ENCODE data around the gene GINS3. TPM values are rescaled to one million over a fixed set of nuclear protein-coding genes. Genes with fewer than 3 reads are reported as not detected.
A peak's percentile ranks its signal among the peaks of the same experiment; 100 is the strongest.

The GINS3 gene
- total RNA-seq, 3 donors from 2014 or later = 2.6 to 5.2 (median 4.0) TPM

- TF ChIP-seq CTCF (IDR thresholded peaks at IDR 0.05) = no peak
- H3K36me3 ChIP-seq (ENCODE audit: low read depth) = no peaks in the 10 kb centered on the region
- intact Hi-C loops (cut with DNase I, micrococcal nuclease) = no loop called here
- no peaks in the 10 kb centered on the region for H3K4me1 ChIP-seq (ENCODE audit: low read depth)
- no peak for DNase-seq
- ATAC-seq = no peak
- no peak overlapping the region for H3K4me3 ChIP-seq
- H3K9me3 ChIP-seq = no peaks in the 10 kb centered on the region
Observed at GRCh38 chr16:58421059-58421458, 28.8 kb downstream of the GINS3 start.

DNA sequence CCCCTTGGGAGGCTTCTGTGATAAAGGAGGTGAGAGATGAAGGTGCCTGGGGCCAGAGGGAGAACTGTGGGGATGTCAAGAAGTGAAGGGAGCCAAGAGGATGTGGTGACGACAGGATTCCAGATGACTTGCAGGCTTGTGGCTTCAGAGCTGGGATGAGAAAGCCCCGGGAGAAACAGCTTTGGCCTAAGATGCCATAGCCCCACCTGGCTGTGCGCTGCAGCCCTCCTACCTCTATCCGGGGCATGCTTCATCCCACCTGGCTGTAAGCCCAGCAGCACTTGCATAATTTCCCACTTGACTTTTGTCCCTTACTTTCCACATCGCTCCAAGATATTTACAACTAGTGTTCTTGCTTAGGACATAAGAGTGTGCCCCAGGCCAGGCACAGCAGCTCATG lies 29.3 kb downstream of the GINS3 start:
- TF ChIP-seq CTCF (IDR thresholded peaks at IDR 0.05) = no peak
- no peak overlapping the region for H3K4me3 ChIP-seq
- intact Hi-C loops (cut with DNase I, micrococcal nuclease) = no loop called here
- H3K36me3 ChIP-seq (ENCODE audit: low read depth) = no peaks in the 10 kb centered on the region
- no peaks in the 10 kb centered on the region for H3K9me3 ChIP-seq
- ATAC-seq (no peak), DNase-seq (no peak)
- no peaks in the 10 kb centered on the region for H3K4me1 ChIP-seq (ENCODE audit: low read depth)

DNA sequence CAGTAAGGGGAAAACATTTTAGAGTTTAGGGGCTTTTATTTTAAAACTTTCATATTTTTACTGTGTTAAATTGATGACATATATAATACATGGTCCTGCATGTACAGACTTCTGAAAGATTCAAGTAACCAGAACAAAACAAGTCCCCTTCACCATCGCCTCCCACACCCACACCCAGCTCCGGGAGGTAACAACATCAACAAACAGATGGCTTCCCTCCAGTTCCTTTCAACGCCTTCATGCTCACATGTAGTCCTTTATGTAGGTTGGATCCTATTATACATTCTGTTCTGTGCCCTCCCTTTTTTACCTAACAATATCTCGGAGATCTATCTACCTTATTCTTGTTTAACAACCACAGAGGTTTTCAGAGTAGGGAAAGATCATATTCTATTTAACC lies 30.5 kb downstream of the GINS3 start:
- Histone ChIP-seq H3K36me3 (ENCODE audit: low read depth) (no peaks in the 10 kb centered on the region), H3K9me3 (no peaks in the 10 kb centered on the region), H3K4me3 (no peak overlapping the region), H3K4me1 (ENCODE audit: low read depth) (no peaks in the 10 kb centered on the region)
- no peak for TF ChIP-seq CTCF (IDR thresholded peaks at IDR 0.05)
- intact Hi-C loops (cut with DNase I, micrococcal nuclease) = no loop called here
- no peak for ATAC-seq
- DNase-seq = no peak

DNA sequence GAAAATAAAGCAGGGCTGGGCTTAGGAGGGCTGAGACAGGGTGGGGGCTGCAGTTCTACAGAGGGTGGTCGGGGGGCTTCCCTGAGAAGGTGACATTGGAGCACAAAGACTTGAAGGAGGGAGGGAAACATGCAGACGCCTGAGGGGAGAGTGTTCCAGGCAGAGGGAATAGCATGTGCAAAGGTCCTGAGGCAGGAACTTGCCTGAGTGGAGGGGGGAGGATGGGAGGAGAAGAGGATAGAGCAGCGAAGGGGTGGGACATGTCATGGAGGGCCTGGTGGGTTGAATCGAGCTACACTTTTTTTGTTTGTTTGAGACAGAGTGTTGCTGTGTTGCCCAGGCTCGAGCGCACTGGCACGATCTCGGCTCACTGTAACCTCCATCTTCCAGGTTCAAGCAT lies 33.0 kb downstream of the GINS3 start:
- no peak for TF ChIP-seq CTCF (IDR thresholded peaks at IDR 0.05)
- DNase-seq = no peak
- intact Hi-C loops (cut with DNase I, micrococcal nuclease) = no loop called here
- no peaks in the 10 kb centered on the region for H3K4me1 ChIP-seq (ENCODE audit: low read depth)
- ATAC-seq = no peak
- H3K36me3 ChIP-seq (ENCODE audit: low read depth) = no peaks in the 10 kb centered on the region
- no peak overlapping the region for H3K4me3 ChIP-seq
- H3K9me3 ChIP-seq = no peaks in the 10 kb centered on the region

DNA sequence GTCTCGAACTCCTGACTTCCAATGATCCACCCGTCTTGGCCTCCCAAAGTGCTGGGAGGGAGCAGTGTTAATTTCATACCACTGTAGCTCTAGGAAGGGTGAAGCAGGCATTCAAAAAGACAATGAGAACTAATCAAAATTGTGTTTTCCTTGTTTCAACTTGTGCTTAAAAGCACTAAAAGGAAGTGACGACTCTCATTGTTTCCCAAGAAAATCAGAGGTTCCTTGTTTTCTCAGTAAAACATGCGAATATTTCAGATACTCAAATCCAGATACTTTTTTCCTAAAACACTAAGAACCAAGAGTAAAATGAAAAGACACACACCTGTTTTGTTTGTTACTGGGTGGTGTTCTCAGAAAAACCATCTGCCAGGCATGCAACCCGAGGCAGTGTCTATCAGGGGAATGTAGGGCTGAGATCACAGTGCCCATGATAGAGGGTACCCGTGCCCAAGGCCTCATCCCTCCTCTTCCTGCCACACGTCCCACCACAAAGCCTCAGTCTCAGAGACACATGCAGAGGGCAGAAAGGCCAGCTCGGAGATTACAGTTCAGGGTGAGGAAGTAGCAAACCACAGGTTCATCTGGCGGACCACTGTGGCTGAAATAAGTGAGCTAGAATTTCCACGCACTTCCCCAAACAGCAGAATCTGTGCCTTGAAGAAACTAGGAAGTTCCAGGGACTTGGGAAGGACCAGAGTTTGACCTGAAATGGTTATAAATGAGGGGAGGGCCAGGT lies 33.7 kb downstream of the GINS3 start:
- no peak for TF ChIP-seq CTCF (IDR thresholded peaks at IDR 0.05)
- Histone ChIP-seq H3K4me3 (no peak overlapping the region), H3K4me1 (ENCODE audit: low read depth) (no peaks in the 10 kb centered on the region), H3K9me3 (no peaks in the 10 kb centered on the region), H3K36me3 (ENCODE audit: low read depth) (no peaks in the 10 kb centered on the region)
- peak; percentile 42 for ATAC-seq
- DNase-seq = peak in 1 of 3 donors; percentile 22
- intact Hi-C loops (cut with DNase I, micrococcal nuclease) = no loop called here

All from mucosa of descending colon (tissue), 3 donors.